Fibroblast of mammary gland (primary cell): ENCODE data around the gene REN.

Source experiments
- DNase-seq: peaks from one replicate; pipeline ENCODE4 v3.0.0-alpha.2; 2010; ENCODE audit warnings: low read depth
- H3K4me3 ChIP-seq: 2 replicates; pipeline ENCODE4 v1.5.1; 2011; ENCODE audit warnings: low read depth, mild to moderate bottlenecking, low read length, moderate library complexity; ENCODE audit not compliant: control insufficient read depth
- TF ChIP-seq, protein P1 (sequence below): conservative IDR thresholded peaks from 2 replicates; pipeline ENCODE4 v1.5.1; 2011; ENCODE audit warnings: low read depth, low read length, inconsistent platforms; ENCODE audit not compliant: control insufficient read depth, insufficient read depth

Gene REN

DNA sequence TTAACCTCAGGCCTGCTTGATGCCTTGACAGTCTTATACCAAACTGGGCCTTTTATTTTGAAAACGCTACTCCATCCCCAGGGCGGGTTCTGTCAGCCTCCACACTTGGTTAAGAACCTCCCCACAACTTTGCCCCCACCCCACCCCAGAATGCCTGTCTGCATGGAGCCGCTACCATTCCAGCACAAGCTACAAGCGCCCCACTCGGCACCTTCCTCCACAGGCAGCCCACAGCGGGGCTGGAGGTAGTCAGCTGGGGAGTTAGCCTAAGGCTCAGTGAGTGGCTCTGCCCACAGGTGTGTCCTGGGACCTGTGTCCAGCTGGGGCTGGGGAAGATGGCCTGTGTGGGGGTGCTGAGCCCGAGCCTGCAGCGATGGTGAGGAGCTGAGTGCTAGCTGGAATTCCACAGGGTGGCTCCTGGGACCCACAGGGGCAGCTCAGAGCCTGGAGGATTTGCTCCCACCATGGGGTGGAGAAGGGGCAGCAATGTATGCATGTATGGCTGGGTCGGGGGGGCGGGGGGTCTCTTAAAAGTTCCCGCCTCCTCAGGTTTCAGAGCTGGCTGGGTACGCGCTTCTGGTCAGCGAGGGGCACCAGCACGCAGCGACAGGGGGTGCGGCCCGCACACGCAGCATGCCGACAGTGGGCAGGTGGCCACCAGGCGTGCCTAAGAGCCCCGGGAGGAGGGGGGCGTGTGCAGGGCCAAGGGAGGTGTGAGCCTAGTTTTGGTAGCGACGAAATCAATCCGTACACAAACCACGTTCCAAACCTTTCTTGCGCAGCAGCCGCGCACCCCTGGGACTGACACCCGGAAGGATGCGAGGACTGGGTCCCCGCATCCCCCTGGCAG, 15.2 kb downstream of the REN start:
- peak overlapping the region; percentile 43 for H3K4me3 ChIP-seq
- TF ChIP-seq, protein P1, sequence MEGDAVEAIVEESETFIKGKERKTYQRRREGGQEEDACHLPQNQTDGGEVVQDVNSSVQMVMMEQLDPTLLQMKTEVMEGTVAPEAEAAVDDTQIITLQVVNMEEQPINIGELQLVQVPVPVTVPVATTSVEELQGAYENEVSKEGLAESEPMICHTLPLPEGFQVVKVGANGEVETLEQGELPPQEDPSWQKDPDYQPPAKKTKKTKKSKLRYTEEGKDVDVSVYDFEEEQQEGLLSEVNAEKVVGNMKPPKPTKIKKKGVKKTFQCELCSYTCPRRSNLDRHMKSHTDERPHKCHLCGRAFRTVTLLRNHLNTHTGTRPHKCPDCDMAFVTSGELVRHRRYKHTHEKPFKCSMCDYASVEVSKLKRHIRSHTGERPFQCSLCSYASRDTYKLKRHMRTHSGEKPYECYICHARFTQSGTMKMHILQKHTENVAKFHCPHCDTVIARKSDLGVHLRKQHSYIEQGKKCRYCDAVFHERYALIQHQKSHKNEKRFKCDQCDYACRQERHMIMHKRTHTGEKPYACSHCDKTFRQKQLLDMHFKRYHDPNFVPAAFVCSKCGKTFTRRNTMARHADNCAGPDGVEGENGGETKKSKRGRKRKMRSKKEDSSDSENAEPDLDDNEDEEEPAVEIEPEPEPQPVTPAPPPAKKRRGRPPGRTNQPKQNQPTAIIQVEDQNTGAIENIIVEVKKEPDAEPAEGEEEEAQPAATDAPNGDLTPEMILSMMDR = no peak
- DNase-seq = no peak

DNA sequence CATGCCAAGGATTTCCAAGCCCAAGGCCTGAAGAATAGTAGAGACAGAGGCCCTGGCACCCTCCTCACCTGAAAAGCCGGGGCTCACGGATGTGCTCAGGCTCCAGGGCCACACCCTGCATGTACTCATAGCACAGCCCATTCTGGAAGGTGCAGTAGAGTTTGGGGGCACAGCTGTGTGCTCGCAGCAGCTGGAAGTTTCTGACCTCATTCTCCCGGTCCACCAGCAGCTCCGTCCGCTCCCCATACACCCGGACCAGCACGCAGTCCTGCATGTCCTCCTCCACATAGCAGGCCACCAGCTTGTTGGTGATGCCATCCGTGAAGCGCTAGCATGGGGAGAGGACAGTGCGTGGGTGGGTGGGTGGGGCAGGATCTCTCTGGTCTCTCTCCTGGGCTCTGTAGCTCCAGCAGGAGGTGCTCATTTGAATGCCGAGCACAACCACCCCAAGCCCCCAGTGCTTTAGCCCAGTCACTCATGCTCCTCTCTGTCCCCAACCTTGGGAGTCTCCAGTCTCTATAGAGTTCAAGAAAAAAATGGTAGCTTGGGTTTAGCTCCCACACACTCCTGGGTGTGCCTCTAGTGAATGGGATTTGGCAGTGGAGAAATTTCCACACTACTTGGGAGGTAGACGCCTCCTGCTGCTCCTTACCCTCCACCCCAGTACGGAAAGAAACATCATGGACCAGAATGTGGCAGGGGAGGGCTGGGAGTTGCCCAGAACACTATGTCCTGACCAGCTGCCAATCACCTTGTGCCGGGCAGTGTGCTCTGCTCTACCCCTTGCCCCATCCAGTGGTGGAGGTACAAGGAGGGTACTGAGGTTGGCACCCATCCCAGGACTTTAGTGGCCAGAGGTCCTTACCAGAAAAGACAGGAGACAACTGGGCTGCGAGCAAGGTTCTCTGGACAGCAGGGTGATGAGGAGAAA, 16.2 kb downstream of the REN start:
- TF ChIP-seq, protein P1 = no peak
- no peak for DNase-seq
- H3K4me3 ChIP-seq = no peak overlapping the region

DNA sequence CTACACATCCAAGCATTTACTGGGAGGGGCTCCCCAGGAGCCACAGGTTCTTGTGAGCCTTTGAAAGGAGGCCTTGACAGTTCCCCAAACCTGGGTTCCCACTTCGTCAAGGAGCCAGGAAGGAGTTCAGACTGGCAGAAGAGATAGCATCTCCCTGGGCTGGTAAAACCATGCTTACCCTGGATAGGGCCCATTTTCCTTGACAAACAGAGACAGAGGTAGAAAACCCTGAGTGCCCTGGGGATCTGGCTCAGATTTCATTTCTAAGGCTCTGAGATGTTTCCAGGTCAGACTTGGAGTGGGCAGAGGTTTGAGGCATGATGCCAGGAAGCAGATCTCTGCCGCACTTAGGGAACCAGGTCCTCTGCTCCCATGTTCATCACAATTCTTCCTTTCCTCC, 17.0 kb downstream of the REN start:
- TF ChIP-seq, protein P1 = no peak
- H3K4me3 ChIP-seq = no peak overlapping the region
- no peak for DNase-seq

DNA sequence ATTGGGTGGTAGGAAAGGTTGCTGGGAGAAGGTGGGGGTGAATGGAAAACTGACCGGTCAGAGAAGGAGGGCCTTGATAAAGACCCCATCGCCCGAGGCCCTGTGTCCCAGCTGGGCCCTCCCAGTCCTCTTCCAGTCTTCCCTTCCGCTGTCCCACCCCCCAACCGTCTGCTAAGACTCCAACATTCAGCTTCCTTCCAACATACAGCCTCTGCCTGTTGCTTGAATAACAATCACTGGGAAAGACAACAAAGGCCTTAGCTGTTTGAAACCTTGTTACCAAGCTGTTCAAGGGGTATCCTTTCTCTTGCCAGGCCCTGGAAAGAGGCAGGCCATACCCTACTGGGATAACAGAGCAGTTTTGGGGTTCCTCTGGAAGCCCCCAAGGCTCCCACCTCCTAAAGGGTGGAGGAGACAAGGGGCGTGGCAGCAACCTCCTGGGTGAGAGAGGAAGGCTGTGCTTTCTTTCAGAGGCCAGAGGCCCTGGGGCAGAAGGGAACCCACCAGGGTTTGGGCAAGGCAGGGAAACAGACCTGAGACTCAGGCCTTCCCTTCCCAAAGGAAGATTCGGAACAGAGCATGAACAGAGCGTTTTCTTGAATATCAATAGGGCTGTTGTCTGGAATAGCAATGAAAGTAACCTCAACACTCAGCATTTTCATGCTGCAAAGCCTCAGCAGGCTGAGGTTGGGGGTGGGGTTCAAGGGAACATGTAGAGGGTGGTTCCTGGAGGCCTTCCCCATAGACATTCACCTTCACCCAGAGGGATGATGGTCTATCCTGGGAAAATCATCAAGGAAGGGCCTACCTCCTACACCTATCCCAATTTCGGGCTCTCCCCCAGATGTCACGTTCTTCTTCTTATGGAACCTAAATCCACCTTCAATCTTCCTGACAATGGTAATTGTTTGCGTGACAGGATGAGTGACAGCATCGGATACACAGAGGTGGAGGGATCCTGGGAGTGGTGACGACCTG, 18.4 kb downstream of the REN start:
- TF ChIP-seq, protein P1 = no peak
- DNase-seq = no peak
- no peak overlapping the region for H3K4me3 ChIP-seq

DNA sequence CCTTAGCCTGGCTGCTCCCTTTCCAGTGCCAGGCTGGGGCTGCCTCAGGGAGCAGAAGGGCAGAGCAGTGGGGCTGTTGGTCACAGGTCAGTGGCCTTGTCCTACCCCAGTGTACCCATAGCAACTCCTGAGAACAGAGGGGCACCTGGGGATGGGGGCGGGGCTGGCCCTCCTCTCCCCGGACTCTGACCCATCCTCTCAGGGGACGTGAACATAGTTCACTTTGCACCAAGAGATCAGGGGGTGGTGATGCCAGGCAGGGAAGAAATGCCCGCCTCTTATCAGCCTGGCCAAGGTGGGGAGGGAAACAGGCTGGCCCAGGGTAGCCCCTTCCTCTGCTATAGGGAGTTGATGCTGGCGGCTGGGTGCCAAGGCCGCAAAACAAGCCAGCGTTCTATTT, 19.2 kb downstream of the REN start:
- no peak overlapping the region for H3K4me3 ChIP-seq
- TF ChIP-seq, protein P1 = no peak
- DNase-seq = no peak

DNA sequence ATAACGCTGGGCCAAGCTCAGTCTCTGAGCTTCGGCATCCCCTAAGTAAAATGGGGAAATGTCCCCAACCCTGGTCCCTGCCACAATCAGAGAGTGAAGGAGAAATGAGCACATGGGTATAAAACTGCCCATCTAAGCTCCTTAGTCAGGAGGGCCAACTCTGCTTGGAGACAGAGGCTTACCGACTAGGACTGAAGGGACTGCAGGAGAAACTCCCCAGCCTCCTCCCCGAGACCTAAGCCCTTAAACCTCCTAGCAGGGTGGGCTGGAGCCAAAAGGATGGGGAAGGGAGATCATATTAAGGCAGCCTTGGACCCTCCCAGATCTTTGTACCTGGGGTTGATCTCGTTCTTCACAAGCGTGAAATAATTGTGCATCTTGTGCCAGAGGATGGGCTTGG, 19.8 kb downstream of the REN start:
- TF ChIP-seq, protein P1 = no peak
- DNase-seq = no peak
- H3K4me3 ChIP-seq = no peak overlapping the region
